NCI-H187 (cell line): ENCODE measurements around the gene GPRIN3.
"Not testable (repeated sequence)": the region's sequence is repeated elsewhere in the genome, so short reads cannot be mapped to it uniquely, and the experiment has no call there.

ENCODE experiments used
- DNase-seq, 2 experiments: peaks; one replicate each; lab custom pipeline; 2025; lab: John Stamatoyannopoulos, UW

GPRIN3 gene

DNA sequence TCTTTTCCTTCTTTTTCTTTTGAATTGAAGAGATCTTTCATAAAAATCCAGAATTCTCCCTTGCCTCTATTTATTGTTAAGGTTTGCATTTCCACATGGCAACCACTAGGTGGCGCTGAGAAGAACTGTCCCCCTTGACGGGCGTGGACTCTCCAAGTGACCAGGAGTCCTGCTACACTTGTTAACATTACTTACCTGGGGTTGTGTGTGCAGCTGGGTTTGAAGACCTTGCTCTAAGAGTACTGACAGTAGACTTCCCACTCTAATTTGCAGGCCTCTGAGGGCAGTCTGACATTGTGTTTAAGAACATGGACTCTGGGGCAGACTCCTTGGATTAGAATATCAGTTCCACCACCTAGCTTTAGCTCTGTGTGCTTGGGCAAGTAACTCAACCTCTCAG is 52.8 kb downstream of the GPRIN3 start:
- no peak for DNase-seq

- not testable (repeated sequence) for DNase-seq
Measured at GRCh38 chr4:89254347-89254746, 53.3 kb downstream of the GPRIN3 start.

- no peak for DNase-seq
Measured at GRCh38 chr4:89253935-89254334, 53.7 kb downstream of the GPRIN3 start.

GRCh38 chr4:89253311-89253710 is 54.3 kb downstream of the GPRIN3 start:
- no peak for DNase-seq

DNA sequence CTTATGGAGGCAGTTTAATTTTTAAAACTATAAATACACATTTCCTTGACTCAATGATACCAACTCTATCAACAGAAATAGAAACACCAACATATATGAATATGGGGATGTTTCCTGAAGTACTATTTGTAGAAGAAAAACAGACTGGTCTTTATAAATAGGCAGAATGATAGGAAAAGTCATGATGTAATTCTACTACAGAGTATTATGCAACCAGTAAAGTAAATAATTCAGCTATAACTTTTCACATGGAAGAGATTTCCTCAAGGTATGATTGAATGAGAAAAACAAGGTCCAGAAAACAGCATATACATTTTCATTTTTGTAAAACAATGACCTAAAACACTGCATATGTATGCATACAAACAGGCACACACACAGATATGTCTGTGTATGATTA is 56.2 kb downstream of the GPRIN3 start:
- no peak for DNase-seq

GRCh38 chr4:89249716-89250361 is 57.8 kb downstream of the GPRIN3 start:
- DNase-seq: peak; percentile 63 to 73

GRCh38 chr4:89249313-89249712 is 58.3 kb downstream of the GPRIN3 start:
- DNase-seq: peak in 1 of 2 experiments; percentile 70

DNA sequence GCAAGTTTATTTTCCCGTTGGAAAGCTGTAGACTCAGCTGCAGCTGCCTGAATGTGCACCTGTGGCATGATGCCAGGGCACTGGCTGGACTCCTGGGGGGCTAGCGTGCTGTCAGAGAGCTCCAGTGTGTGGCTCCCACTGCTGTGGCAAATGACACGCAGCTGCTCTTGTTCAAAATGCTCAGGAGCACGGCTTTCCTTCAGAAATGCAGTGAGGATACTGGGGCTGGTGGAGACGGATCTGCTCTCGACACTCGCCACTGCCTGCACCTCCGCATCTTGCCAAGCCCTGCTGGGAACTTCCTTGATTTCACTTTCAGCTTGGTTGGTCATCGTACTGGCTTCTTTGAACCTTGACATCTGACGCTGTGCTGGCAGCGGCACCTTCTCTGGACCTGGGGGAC is 58.7 kb downstream of the GPRIN3 start:
- DNase-seq: peak; percentile 27 to 41

- DNase-seq: peak in 1 of 2 experiments; percentile 30
Measured at GRCh38 chr4:89247951-89248350, 59.6 kb downstream of the GPRIN3 start.

- DNase-seq: no peak
Measured at GRCh38 chr4:89245459-89245858, 62.1 kb downstream of the GPRIN3 start.

DNA sequence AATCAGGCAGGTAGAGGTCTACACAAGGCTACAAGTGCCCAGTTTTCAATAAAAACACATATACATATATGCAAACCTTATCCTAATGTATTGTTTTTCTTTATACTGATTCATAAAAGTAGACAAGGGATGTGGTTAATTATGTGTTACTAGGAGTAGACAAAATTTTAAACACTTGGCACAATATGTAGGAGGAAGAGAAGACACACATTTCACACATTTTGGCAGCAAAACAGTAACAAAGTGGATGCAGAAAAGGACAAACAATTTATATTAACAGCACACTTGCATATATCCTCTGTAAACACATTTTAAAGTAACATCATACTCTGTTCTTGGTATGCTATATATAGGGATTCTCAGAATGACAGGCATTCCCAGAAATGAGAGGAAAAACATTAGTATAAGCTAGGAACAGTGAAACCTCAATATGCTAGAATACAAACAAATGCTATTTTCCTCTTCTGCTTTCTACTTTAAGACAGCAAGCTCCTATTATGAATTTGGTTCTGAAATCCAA is 63.8 kb downstream of the GPRIN3 start:
- DNase-seq: no peak

GRCh38 chr4:89242864-89243732 is 64.5 kb downstream of the GPRIN3 start:
- no peak for DNase-seq

GRCh38 chr4:89242216-89242615 is 65.4 kb downstream of the GPRIN3 start:
- DNase-seq: no peak

DNA sequence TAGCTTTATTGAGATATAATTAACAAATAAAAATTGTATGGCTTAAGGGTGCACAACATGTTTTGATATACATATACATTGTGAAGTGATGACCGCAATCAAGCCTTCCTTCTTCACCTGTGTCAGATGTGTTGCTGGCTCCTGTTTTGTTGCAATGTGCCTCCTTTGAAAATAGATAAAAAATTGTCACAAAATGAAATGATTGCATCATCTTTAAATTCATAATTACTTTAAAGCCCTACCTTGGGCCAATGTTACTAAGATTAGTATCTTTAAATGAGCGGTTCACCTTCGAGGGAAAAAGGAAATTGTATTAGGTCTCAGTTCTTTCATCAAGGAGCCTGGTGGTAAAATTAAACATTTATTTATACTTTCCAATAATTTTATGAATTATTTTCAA is 77.3 kb downstream of the GPRIN3 start:
- DNase-seq: no peak

GRCh38 chr4:89226665-89227574 is 80.7 kb downstream of the GPRIN3 start:
- DNase-seq: peak; percentile 30 to 59

- no peak for DNase-seq
Measured at GRCh38 chr4:89222170-89222569, 85.4 kb downstream of the GPRIN3 start.

- DNase-seq: no peak
Measured at GRCh38 chr4:89221167-89221867, 86.3 kb downstream of the GPRIN3 start.

DNA sequence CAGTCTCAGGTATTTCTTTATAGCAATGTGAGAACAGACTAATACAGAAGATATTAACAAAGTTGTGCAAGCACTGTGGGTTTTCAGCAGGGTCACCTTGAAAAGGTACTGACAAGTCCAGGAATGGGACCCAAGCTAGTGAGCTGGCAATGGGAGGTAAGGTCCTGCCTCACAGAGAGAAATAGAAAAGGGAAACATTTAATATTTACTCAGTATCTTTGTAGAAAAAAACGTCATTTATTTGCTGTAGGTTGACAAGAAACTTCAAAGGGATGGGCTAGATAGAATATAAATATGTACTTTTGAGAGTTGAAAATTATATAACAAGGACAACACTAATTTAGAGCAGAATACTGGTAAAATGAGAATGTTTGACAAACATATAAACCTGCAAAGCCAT is 89.0 kb downstream of the GPRIN3 start:
- DNase-seq: no peak

DNA sequence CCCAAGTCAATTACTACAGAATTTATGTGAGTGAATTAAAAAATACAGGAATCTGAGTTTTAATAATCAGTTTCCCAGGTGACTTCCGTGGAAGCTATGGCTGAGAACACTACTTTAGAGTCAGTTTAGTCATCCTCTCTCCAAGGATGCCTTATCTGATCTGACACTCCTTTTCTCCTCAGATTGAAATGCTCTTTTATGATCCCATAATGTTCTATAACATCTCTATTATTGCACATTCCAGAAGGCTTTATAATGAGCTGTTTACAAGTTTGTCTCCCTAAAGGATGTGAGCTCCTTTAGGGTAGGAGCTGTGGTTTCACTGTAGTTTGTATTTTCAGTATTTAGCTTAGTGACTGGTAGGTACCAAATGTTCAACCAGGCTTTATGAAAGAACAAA is 90.0 kb downstream of the GPRIN3 start:
- no peak for DNase-seq

DNA sequence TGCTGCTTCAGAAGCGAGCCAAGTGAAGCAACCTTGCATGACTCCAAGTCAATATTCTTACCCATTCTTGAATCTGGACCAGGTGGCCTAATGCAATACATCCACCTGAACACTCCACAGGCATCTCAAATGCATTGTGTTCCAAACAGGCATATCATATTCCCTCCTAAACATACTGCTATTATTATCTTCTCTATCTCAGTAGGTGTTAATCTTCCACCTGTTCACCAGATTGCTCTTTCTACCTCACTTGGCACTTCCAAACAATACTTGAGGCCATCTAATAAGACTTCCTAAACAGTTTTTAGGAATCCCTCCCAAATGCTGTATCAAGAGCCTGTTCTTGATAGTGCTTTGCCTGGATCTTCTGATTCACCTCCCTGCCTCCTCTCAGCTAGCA is 90.7 kb downstream of the GPRIN3 start:
- no peak for DNase-seq

GRCh38 chr4:89216422-89216821 is 91.2 kb downstream of the GPRIN3 start:
- DNase-seq: no peak

DNA sequence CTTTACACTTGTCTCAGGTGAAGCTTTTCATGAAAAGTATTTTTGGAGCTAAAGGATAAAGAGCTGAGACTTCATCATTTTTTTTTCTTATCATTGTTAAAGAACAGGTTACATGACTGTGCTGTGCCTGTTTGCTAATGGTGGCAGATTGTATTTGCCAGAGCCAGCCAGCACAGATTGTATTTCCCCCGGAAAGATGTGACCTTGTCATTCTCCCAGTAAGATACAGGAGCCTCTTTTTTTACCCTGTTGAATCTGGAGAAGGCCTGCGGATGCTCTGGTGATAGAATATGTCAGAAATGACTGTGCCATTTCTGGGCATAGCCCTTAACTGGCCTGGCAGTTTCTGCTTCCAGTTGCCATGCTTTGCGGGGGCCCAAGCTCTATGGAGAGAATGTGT is 91.9 kb downstream of the GPRIN3 start:
- no peak for DNase-seq
